ENCODE measurements around the gene ZNF154.

The ZNF154 gene

GRCh38 chr19:57672466-57672865, 36.5 kb downstream of the ZNF154 start:
- DNase-seq: no peak

- DNase-seq: no peak
Measured at GRCh38 chr19:57671124-57671895, 37.7 kb downstream of the ZNF154 start.

DNA sequence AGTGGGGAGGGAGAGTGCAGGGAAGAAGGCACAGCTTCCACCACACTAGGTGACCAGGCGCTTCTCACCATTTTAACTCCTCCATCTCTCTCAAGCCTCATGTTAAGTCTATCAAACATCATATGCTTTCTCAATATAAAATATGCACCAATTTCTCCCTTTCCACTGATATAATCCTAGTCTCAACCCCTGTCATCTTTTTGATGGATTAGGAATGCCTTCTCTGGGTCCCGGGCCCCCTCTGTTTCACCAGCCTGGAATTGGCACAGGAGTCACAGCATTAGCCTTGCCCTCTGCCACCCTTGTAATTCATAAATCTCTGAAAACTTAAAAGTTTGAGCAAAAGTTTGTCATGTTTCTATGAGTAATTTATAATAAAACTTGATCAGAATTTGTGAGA, 40.4 kb downstream of the ZNF154 start, which contains the start of gene ZSCAN4:
Gene ZSCAN4 (plus strand): TSS at position 301 of the 400 bp plus-strand sequence. CDS start 7,211 bp downstream, outside the sequence.
- DNase-seq: no peak

- DNase-seq: no peak
Measured at GRCh38 chr19:57667228-57667627, 41.8 kb downstream of the ZNF154 start.

DNA sequence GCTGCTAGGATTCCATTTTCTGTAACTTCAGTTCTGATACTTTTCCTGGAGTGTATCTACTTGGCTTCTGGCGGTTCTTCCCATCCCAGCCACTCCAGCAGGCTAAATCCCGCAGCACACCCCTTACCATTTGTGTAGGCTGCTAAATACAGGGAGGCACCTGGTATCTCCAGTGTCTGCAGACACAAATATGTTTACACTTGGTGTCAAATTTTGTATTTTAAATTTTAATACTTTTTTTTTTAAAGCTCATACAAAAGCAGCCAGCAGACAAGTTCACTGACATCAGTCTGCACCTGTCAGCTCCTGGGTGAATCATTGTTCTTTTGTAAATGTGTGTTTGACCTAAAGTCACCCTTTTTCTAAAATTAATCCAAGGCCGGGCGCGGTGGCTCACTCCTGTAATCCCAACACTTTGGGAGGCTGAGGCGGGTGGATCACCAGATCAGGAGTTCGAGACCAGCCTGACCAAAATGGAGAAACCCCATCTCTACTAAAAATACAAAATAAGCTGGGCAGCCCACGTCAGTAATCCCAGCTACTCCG, 43.7 kb downstream of the ZNF154 start:
- DNase-seq: no peak

GRCh38 chr19:57664269-57665127, 44.5 kb downstream of the ZNF154 start:
- no peak for DNase-seq

- DNase-seq: no peak
Measured at GRCh38 chr19:57656346-57656745, 52.7 kb downstream of the ZNF154 start.

DNA sequence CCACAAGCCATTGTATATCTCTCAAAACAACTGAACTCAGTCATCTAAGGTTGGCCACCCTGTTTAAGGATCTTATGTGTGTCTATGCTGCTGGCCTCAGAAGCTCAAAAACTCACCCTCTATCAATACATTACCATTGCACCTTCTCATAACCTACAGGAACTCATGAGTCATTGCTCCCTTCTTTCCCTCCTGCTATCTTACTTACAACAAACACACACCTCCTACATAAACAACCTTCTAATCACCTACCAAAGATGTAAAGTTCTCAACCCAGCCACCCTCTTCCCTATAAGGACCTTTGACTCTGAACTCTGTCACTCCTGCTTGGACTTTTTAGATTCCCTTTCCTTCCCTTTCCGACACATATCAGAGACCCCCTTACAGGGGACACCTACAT, 53.6 kb downstream of the ZNF154 start:
- DNase-seq: no peak

DNA sequence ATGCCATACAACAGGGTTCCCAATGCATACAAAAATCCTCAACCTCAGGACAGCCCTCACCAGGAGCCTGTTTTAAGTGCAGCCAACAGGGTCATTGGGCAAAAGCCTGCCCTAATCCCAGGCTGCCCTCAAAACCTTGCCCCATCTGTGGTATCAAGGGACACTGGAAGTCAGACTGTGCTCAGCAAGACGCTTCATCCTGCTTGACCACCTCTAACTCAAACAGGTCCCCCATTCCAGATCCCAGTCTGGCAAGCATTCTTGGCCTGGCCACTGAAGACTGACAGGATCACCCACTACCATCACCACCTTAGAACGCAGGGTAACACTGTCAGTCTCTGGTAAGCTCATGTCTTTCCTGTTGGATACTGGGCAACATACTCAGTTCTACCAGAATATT, 55.3 kb downstream of the ZNF154 start:
- no peak for DNase-seq

DNA sequence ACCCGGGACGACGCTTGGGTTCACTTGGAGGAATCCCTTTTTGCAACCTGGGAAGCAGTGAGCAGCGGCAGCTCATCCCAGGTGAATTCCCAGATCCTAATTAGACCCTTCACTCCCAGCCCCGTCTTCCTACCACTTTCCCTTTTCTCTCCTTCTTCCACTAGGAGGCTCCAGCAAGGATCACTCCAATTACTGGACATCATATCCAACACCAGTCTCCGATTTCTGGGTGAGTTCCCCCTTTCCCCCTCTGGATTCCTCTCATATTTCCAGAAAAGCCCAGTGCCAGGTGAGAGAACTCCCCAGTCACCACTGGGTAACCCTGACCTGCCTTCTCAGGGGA, 57.4 kb downstream of the ZNF154 start:
- no peak for DNase-seq

- no peak for DNase-seq
Measured at GRCh38 chr19:57648331-57649003, 60.5 kb downstream of the ZNF154 start.

Data from activated T-cell treated with anti-CD3 and anti-CD28 coated beads for 4 hours (primary cell).